Astrocyte (in vitro differentiated cells and primary cell): ENCODE data around the gene SH3BP2. TPM values are rescaled to one million over a fixed set of nuclear protein-coding genes. Genes with fewer than 3 reads are reported as not detected.

Experiments used
- DNase-seq: peaks from one replicate; pipeline ENCODE4 v3.0.0-alpha.2; 2010; ENCODE audit warnings: low read depth
- FAIRE-seq: peaks from 2 replicates; lab custom pipeline; 2011; peaks lifted over from hg19 to GRCh38; lab: Jason Lieb, UNC
- H2AFZ ChIP-seq: 2 replicates; pipeline ENCODE4 v1.6.0; 2012; ENCODE audit warnings: low read depth, low read length, inconsistent platforms
- H3K27ac ChIP-seq: 2 replicates; pipeline ENCODE4 v1.5.1; 2011; ENCODE audit warnings: low read depth, low read length, inconsistent platforms
- H3K27me3 ChIP-seq: 2 replicates; pipeline ENCODE4 v1.6.0; 2011; ENCODE audit warnings: low read length, inconsistent platforms; ENCODE audit not compliant: insufficient read depth
- H3K36me3 ChIP-seq: 2 replicates; pipeline ENCODE4 v1.5.1; 2011; ENCODE audit warnings: low read length, inconsistent platforms; ENCODE audit not compliant: insufficient read depth
- H3K4me1 ChIP-seq: 2 replicates; pipeline ENCODE4 v1.5.1; 2011; ENCODE audit warnings: low read length, inconsistent platforms; ENCODE audit not compliant: insufficient read depth
- H3K4me2 ChIP-seq: 2 replicates; pipeline ENCODE4 v1.6.0; 2012; ENCODE audit warnings: low read length, inconsistent platforms
- H3K4me3 ChIP-seq: 2 replicates; pipeline ENCODE4 v1.5.1; 2011; ENCODE audit warnings: low read depth, mild to moderate bottlenecking, low read length, inconsistent platforms; ENCODE audit not compliant: insufficient read depth
- H3K79me2 ChIP-seq: 2 replicates; pipeline ENCODE4 v1.6.0; 2012; ENCODE audit warnings: mild to moderate bottlenecking, low read length, inconsistent platforms; ENCODE audit not compliant: insufficient read depth
- H3K9ac ChIP-seq: 2 replicates; pipeline ENCODE4 v1.6.0; 2012; ENCODE audit warnings: mild to moderate bottlenecking, low read length, inconsistent platforms
- H3K9me3 ChIP-seq: 2 replicates; pipeline ENCODE4 v1.5.1; 2012; ENCODE audit warnings: low read depth, mild to moderate bottlenecking, low read length, inconsistent platforms; ENCODE audit not compliant: insufficient read depth
- H4K20me1 ChIP-seq: 2 replicates; pipeline ENCODE4 v1.6.0; 2012; ENCODE audit warnings: low read length, inconsistent platforms; ENCODE audit not compliant: insufficient read depth
- H3K27ac Mint-ChIP-seq: one replicate; pipeline ENCODE4 v1.8.0; 2021; ENCODE audit warnings: mild to moderate bottlenecking, mixed read lengths; ENCODE audit not compliant: unreplicated experiment
- H3K27me3 Mint-ChIP-seq: one replicate; pipeline ENCODE4 v1.8.0; 2021; ENCODE audit warnings: low read depth, mixed read lengths; ENCODE audit not compliant: unreplicated experiment
- H3K36me3 Mint-ChIP-seq: one replicate; pipeline ENCODE4 v1.8.0; 2021; ENCODE audit warnings: low read depth, mixed read lengths; ENCODE audit not compliant: unreplicated experiment
- H3K4me1 Mint-ChIP-seq: one replicate; pipeline ENCODE4 v1.8.0; 2021; ENCODE audit warnings: low read depth, mixed read lengths; ENCODE audit not compliant: unreplicated experiment
- H3K4me3 Mint-ChIP-seq: one replicate; pipeline ENCODE4 v1.8.0; 2021; ENCODE audit warnings: mild to moderate bottlenecking, moderate library complexity, mixed read lengths; ENCODE audit not compliant: unreplicated experiment
- H3K9me3 Mint-ChIP-seq: one replicate; pipeline ENCODE4 v1.8.0; 2021; ENCODE audit warnings: mild to moderate bottlenecking, mixed read lengths; ENCODE audit not compliant: unreplicated experiment
- CTCF ChIP-seq: IDR thresholded peaks from 2 replicates; pipeline ENCODE4 v1.5.1; 2011; ENCODE audit warnings: low read depth, mild to moderate bottlenecking, inconsistent platforms, low read length, moderate library complexity; ENCODE audit not compliant: insufficient read depth
- EZH2 ChIP-seq: IDR thresholded peaks from 2 replicates; pipeline ENCODE4 v1.6.1; 2012; ENCODE audit warnings: mild to moderate bottlenecking, low read length, inconsistent platforms; ENCODE audit not compliant: insufficient read depth
- total RNA-seq: library from RNA; stranded (reverse); gene quantifications from 2 replicates; pipeline ENCODE4 v1.2.1, GENCODE V29; 2021

The SH3BP2 gene
- total RNA-seq, 1 donor from 2014 or later, result 33.7 TPM

GRCh38 chr4:2820216-2820982, 27.5 kb downstream of the SH3BP2 start:
- Mint-ChIP-seq H3K4me3 (no peak overlapping the region), H3K36me3 (peaks cover 13% of the 10 kb centered on the region), H3K9me3 (peaks cover 11% of the 10 kb centered on the region), H3K27me3 (no peaks in the 10 kb centered on the region), H3K27ac (no peak overlapping the region), H3K4me1 (no peaks in the 10 kb centered on the region)
- H3K27me3 ChIP-seq, result no peaks in the 10 kb centered on the region
- H3K4me2 ChIP-seq, result no peak overlapping the region
- H3K36me3 ChIP-seq, result peaks cover 4% of the 10 kb centered on the region
- peaks cover 43% of the 10 kb centered on the region for H3K79me2 ChIP-seq
- peaks cover 4% of the 10 kb centered on the region for H3K9me3 ChIP-seq
- no peak for FAIRE-seq
- no peak overlapping the region for H2AFZ ChIP-seq
- TF ChIP-seq CTCF (no peak), EZH2 (no peak)
- no peak overlapping the region for H3K9ac ChIP-seq
- no peak for DNase-seq
- H4K20me1 ChIP-seq, result peaks cover 45% of the 10 kb centered on the region
- H3K4me1 ChIP-seq, result peaks cover 4% of the 10 kb centered on the region
- no peak overlapping the region for H3K27ac ChIP-seq
- H3K4me3 ChIP-seq, result no peak overlapping the region

GRCh38 chr4:2822461-2823300, 29.8 kb downstream of the SH3BP2 start:
- FAIRE-seq (no peak), DNase-seq (no peak)
- Histone ChIP-seq H3K27ac (no peak overlapping the region), H4K20me1 (peaks cover 58% of the 10 kb centered on the region), H3K4me1 (peaks cover 2% of the 10 kb centered on the region), H3K36me3 (peaks cover 6% of the 10 kb centered on the region), H3K4me3 (no peak overlapping the region), H3K79me2 (peaks cover 39% of the 10 kb centered on the region), H3K9ac (no peak overlapping the region), H2AFZ (no peak overlapping the region), H3K4me2 (no peak overlapping the region), H3K9me3 (no peaks in the 10 kb centered on the region), H3K27me3 (no peaks in the 10 kb centered on the region)
- Mint-ChIP-seq H3K27ac (no peak overlapping the region), H3K36me3 (peaks cover 13% of the 10 kb centered on the region), H3K4me3 (no peak overlapping the region), H3K9me3 (no peaks in the 10 kb centered on the region), H3K27me3 (no peaks in the 10 kb centered on the region), H3K4me1 (no peaks in the 10 kb centered on the region)
- TF ChIP-seq CTCF (no peak), EZH2 (no peak)
